CD14-positive monocyte (primary cell): ENCODE data around the gene NUMBL. TPM values are rescaled to one million over a fixed set of nuclear protein-coding genes. Genes with fewer than 3 reads are reported as not detected.
"Not testable (repeated sequence)": the region's sequence is repeated elsewhere in the genome, so short reads cannot be mapped to it uniquely, and the experiment has no call there.

Experiments used
- DNase-seq, 3 donors: peaks; one replicate each; pipeline ENCODE4 v3.0.0-alpha.2; 2011 to 2022
- H2AFZ ChIP-seq: 2 replicates; pipeline ENCODE4 v1.6.0; 2012; ENCODE audit warnings: mild to moderate bottlenecking, low read depth, low read length, inconsistent platforms; ENCODE audit not compliant: insufficient read depth, poor library complexity, severe bottlenecking
- H3K27ac ChIP-seq, 2 donors: 1 replicate in 1 of 2; 2 replicates in 1 of 2; pipeline ENCODE4 v1.5.1; 2012 to 2013; ENCODE audit warnings: low read length in 2 of 2, control low read depth in 1 of 2, inconsistent platforms in 1 of 2, low read depth in 1 of 2, mild to moderate bottlenecking in 1 of 2
- H3K27me3 ChIP-seq, 2 donors: one replicate each; pipeline versions ENCODE4 v1.6.0 to v1.6.1; 2011 to 2013; ENCODE audit warnings: low read length in 2 of 2; ENCODE audit not compliant: control insufficient read depth in 2 of 2, insufficient read depth in 2 of 2
- H3K36me3 ChIP-seq, 2 donors: replicated peaks in 1 of 2; 1 replicate in 1 of 2; 2 replicates in 1 of 2; pipeline versions ENCODE4 v1.5.1 to v1.6.1; 2012 to 2013; ENCODE audit warnings: low read length in 2 of 2, control low read depth in 1 of 2, inconsistent platforms in 1 of 2, mild to moderate bottlenecking in 1 of 2; ENCODE audit not compliant: insufficient read depth in 2 of 2, control insufficient read depth in 1 of 2
- H3K4me1 ChIP-seq, 2 donors: 1 replicate in 1 of 2; 2 replicates in 1 of 2; pipeline versions ENCODE4 v1.5.1 to v1.6.1; 2012 to 2013; ENCODE audit warnings: low read length in 2 of 2, control low read depth in 1 of 2, inconsistent platforms in 1 of 2, mild to moderate bottlenecking in 1 of 2, moderate library complexity in 1 of 2; ENCODE audit not compliant: insufficient read depth in 2 of 2, control insufficient read depth in 1 of 2
- H3K4me2 ChIP-seq: replicated peaks from 2 replicates; pipeline ENCODE3; 2012; ENCODE audit warnings: low read length, moderate library complexity, mild to moderate bottlenecking; ENCODE audit not compliant: poor library complexity, severe bottlenecking; ENCODE audit errors: extremely low read depth
- H3K4me3 ChIP-seq, 3 experiments: fragments of 200-600 bp in 1 of 3; sonication (generic) in 1 of 3; replicated peaks in 1 of 3; 1 replicate in 2 of 3; 2 replicates in 1 of 3; pipeline ENCODE4 v1.5.1; 2011 to 2013; ENCODE audit warnings: low read length in 3 of 3, mild to moderate bottlenecking in 3 of 3, control low read depth in 2 of 3, low read depth in 2 of 3, inconsistent platforms in 1 of 3, moderate library complexity in 1 of 3
- H3K79me2 ChIP-seq: 2 replicates; pipeline ENCODE4 v1.6.0; 2012; ENCODE audit warnings: mild to moderate bottlenecking, control low read depth, inconsistent platforms, low read length, moderate library complexity; ENCODE audit not compliant: insufficient read depth
- H3K9ac ChIP-seq: 2 replicates; pipeline ENCODE4 v1.6.0; 2017; ENCODE audit warnings: low read length, mild to moderate bottlenecking; ENCODE audit not compliant: insufficient read depth, poor library complexity, severe bottlenecking
- H3K9me3 ChIP-seq, 2 donors: replicated peaks in 1 of 2; 1 replicate in 1 of 2; 2 replicates in 1 of 2; pipeline versions ENCODE4 v1.5.1 to v1.6.1; 2012 to 2013; ENCODE audit warnings: low read length in 2 of 2, control low read depth in 1 of 2; ENCODE audit not compliant: control insufficient read depth in 1 of 2, insufficient read depth in 1 of 2
- H4K20me1 ChIP-seq: 2 replicates; pipeline ENCODE4 v1.6.0; 2012; ENCODE audit warnings: mild to moderate bottlenecking, low read length, control low read depth, moderate library complexity; ENCODE audit not compliant: insufficient read depth
- H3K27ac Mint-ChIP-seq, 7 donors: one replicate each; pipeline ENCODE4 v1.8.0; 2020; ENCODE audit warnings: mild to moderate bottlenecking in 7 of 7, mixed read lengths in 7 of 7, moderate library complexity in 6 of 7, inconsistent platforms in 2 of 7
- H3K27me3 Mint-ChIP-seq, 3 donors: one replicate each; pipeline ENCODE4 v1.8.0; 2021 to 2022; ENCODE audit warnings: low read depth in 3 of 3, mild to moderate bottlenecking in 3 of 3, mixed read lengths in 3 of 3, moderate library complexity in 3 of 3, inconsistent platforms in 1 of 3
- H3K36me3 Mint-ChIP-seq, 2 donors: one replicate each; pipeline ENCODE4 v1.8.0; 2020; ENCODE audit warnings: mixed read lengths in 2 of 2, inconsistent platforms in 1 of 2, mild to moderate bottlenecking in 1 of 2
- H3K4me1 Mint-ChIP-seq: one replicate; pipeline ENCODE4 v1.8.0; 2020; ENCODE audit warnings: mild to moderate bottlenecking, mixed read lengths
- H3K4me3 Mint-ChIP-seq, 2 donors: one replicate each; pipeline ENCODE4 v1.8.0; 2020; ENCODE audit warnings: mild to moderate bottlenecking in 2 of 2, mixed read lengths in 2 of 2, moderate library complexity in 1 of 2
- H3K9me3 Mint-ChIP-seq, 7 donors: one replicate each; pipeline ENCODE4 v1.8.0; 2020 to 2022; ENCODE audit warnings: mixed read lengths in 7 of 7, mild to moderate bottlenecking in 6 of 7, moderate library complexity in 6 of 7, inconsistent platforms in 2 of 7
- WGBS: methylation state at CpG from one replicate; pipeline ENCODE4 v1.1.5; 2013; ENCODE audit warnings: missing lambda C conversion rate; ENCODE audit not compliant: insufficient coverage; 5-methylcytosine and 5-hydroxymethylcytosine counted together
- intact Hi-C, 2 donors: fragments of 100-400 bp; cut with micrococcal nuclease; formaldehyde crosslinking; loops; one replicate each; pipeline versions ENCODE4 v1.15.0 to v1.15.1; 2023
- polyA plus RNA-seq, 3 donors: library from polyadenylated mRNA; depleted of rRNA in 1 of 3; unstranded in 2 of 3; stranded (reverse) in 1 of 3; fragments of 300-500 nt in 2 of 3; fragments of >200 nt in 1 of 3; fragmentation: Illumina TruSeq in 2 of 3; gene quantifications; 1 replicate in 2 of 3; 2 replicates in 1 of 3; pipeline ENCODE4 v1.2.3, GENCODE V29; 2012 to 2021
- TF ChIP-seq, protein P1 (sequence below): fragments of 200-600 bp; IDR thresholded peaks from one replicate; pipeline ENCODE4 v1.8.0; 2022; ENCODE audit warnings: antibody characterized with exemption, mild to moderate bottlenecking

NUMBL gene
- polyA plus RNA-seq, 3 donors, result 0.12 to 7.2 (median 0.45) TPM

DNA sequence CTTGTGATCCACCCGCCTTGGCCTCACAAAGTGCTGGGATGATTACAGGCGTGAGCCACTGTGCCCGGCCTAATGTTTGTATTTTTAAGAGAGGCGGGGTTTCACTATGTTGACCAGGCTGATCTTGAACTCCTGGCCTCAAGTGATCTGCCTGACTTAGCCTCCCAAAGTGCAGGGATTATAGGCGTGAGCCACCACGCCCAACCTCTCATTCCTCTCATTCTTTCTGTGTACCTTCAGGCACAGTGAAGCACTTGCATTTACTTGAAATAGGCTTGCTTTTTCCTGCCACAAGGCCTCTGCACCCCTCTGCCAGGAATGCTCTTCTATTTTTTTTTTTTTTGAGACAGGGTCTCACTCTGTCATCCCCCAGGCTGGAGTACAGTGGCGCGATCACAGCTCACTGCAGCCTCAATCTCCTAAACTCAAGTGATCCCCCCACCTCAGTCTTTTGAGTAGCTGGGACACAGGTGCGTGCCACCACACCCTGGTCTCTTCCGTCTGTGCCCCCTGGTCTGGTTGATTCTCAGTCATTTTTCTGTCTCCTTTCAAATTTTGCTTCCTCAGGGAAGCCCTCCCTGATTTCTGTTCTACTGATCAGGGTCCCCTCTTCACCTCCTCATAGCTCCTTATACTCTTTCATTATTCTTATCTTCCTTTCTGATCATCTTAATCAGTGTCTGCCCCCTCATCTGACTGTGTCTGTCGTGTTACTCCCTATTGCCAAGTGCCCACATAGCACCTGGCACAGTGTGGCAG is 44.7 kb upstream of the NUMBL start:
- Mint-ChIP-seq H3K9me3 (peaks cover 0 to 3% (median 0%) of the 10 kb centered on the region in 7 donors), H3K27me3 (peaks cover 0 to 2% (median 0%) of the 10 kb centered on the region in 3 donors), H3K4me1 (no peaks in the 10 kb centered on the region), H3K36me3 (peaks cover 85 to 97% of the 10 kb centered on the region in 2 donors), H3K4me3 (no peak overlapping the region), H3K27ac (peak overlapping the region in 1 of 7 donors; percentile 77)
- no peak for DNase-seq
- Histone ChIP-seq H4K20me1 (no peaks in the 10 kb centered on the region), H3K27ac (no peak overlapping the region), H3K4me3 (no peak overlapping the region), H3K4me2 (no peak overlapping the region), H3K9ac (no peak overlapping the region), H2AFZ (no peak overlapping the region), H3K27me3 (no peaks in the 10 kb centered on the region), H3K9me3 (no peaks in the 10 kb centered on the region), H3K79me2 (no peaks in the 10 kb centered on the region), H3K36me3 (peaks cover 80 to 96% of the 10 kb centered on the region in 2 donors), H3K4me1 (no peaks in the 10 kb centered on the region)
- TF ChIP-seq, protein P1, sequence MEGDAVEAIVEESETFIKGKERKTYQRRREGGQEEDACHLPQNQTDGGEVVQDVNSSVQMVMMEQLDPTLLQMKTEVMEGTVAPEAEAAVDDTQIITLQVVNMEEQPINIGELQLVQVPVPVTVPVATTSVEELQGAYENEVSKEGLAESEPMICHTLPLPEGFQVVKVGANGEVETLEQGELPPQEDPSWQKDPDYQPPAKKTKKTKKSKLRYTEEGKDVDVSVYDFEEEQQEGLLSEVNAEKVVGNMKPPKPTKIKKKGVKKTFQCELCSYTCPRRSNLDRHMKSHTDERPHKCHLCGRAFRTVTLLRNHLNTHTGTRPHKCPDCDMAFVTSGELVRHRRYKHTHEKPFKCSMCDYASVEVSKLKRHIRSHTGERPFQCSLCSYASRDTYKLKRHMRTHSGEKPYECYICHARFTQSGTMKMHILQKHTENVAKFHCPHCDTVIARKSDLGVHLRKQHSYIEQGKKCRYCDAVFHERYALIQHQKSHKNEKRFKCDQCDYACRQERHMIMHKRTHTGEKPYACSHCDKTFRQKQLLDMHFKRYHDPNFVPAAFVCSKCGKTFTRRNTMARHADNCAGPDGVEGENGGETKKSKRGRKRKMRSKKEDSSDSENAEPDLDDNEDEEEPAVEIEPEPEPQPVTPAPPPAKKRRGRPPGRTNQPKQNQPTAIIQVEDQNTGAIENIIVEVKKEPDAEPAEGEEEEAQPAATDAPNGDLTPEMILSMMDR, result no peak
- WGBS, result 98% methylated on average over 9 of the region's 11 CpGs
- intact Hi-C loops, result no loop called here

DNA sequence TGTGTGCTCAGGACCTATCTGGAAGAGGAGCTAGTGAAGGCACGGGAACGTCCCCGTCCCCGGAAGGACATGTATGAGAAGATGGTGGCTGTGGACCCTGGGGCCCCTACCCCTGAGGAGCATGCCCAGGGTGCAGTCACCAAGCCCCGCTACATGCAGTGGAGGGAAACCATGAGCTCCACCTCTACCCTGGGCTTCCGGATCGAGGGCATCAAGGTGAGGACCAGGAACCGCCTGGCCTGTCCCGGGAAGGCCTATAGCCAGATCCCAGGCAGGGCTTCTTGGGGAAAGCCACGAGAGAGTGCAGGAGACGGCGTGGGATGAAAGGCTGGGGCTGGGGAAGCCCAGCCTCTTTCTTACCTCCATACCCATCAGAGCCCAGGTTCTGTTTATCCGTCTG is 42.7 kb upstream of the NUMBL start:
- Histone ChIP-seq H3K4me2 (no peak overlapping the region), H3K79me2 (no peaks in the 10 kb centered on the region), H3K27ac (no peak overlapping the region), H3K9me3 (no peaks in the 10 kb centered on the region), H2AFZ (no peak overlapping the region), H3K4me1 (no peaks in the 10 kb centered on the region), H3K27me3 (no peaks in the 10 kb centered on the region), H3K9ac (no peak overlapping the region), H4K20me1 (no peaks in the 10 kb centered on the region), H3K36me3 (peaks cover 67 to 97% of the 10 kb centered on the region in 2 donors), H3K4me3 (no peak overlapping the region)
- H3K4me3 Mint-ChIP-seq, result no peak overlapping the region
- TF ChIP-seq, protein P1, result no peak
- H3K27ac Mint-ChIP-seq, result no peak overlapping the region
- H3K9me3 Mint-ChIP-seq, result peaks cover 0 to 2% (median 0%) of the 10 kb centered on the region in 7 donors
- peaks cover 80 to 99% of the 10 kb centered on the region in 2 donors for H3K36me3 Mint-ChIP-seq
- intact Hi-C loops, result no loop called here
- no peaks in the 10 kb centered on the region for H3K4me1 Mint-ChIP-seq
- H3K27me3 Mint-ChIP-seq, result peaks cover 0 to 2% (median 0%) of the 10 kb centered on the region in 3 donors
- DNase-seq, result no peak
- WGBS, result 96% methylated on average over 5 of the region's 13 CpGs

DNA sequence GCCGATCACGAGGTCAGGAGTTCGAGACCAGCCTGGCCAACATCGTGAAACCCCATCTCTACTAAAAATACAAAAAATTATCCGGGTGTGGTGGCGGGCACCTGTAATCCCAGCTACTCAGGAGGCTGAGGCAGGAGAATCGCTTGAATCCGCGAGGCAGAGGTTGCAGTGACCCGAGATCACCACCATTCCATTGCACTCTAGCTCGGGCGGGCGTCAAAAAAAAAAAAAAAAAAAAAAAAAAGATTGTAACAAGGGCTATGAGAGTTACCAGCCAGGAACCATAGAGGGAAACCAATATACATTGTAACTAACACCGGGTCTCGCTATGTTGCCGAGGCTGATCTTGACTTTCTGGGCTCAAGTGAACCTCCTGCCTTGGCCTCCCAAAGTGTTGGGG is 41.9 kb upstream of the NUMBL start:
- H3K4me1 Mint-ChIP-seq, H2AFZ ChIP-seq, H3K4me3 Mint-ChIP-seq, H3K9ac ChIP-seq, H3K27ac Mint-ChIP-seq, H4K20me1 ChIP-seq, H3K4me1 ChIP-seq, H3K27ac ChIP-seq, H3K4me3 ChIP-seq, H3K27me3 Mint-ChIP-seq, H3K27me3 ChIP-seq, intact Hi-C loops, H3K9me3 Mint-ChIP-seq, DNase-seq, H3K4me2 ChIP-seq, H3K79me2 ChIP-seq, H3K9me3 ChIP-seq: not testable (repeated sequence)
- peaks cover 71 to 100% of the 10 kb centered on the region in 2 donors for H3K36me3 ChIP-seq
- peaks cover 82 to 99% of the 10 kb centered on the region in 2 donors for H3K36me3 Mint-ChIP-seq
- WGBS, result 98% methylated on average over 7 of the region's 16 CpGs
